Measurements from ENCODE around the gene SLC15A3. TPM values are rescaled to one million over a fixed set of nuclear protein-coding genes. Genes with fewer than 3 reads are reported as not detected.

Gene SLC15A3
- polyA plus RNA-seq = 10 to 100 TPM in 3 of 4 donors, 1 to 10 TPM in 1; 4.5 to 26.0 (median 11.3) TPM
- long read RNA-seq, donor 1, full-length matches to known transcripts = 4 of 4 reads
- long read RNA-seq, donor 1, partial matches to known transcripts = 0 of 4 reads
- long read RNA-seq, donor 1, other reads (novel, unspliced or antisense) = 0 of 4 reads
- long read RNA-seq, donor 2, partial matches to known transcripts = 0 of 1 reads
- long read RNA-seq, donor 2, other reads (novel, unspliced or antisense) = 0 of 1 reads
- long read RNA-seq, donor 3, partial matches to known transcripts = 0 of 6 reads
- long read RNA-seq, donor 3, other reads (novel, unspliced or antisense) = 0 of 6 reads
- long read RNA-seq, donor 4 = 0 reads
- long read RNA-seq, donor 5, partial matches to known transcripts = 0 of 3 reads
- long read RNA-seq, donor 5, other reads (novel, unspliced or antisense) = 0 of 3 reads
- long read RNA-seq, donor 6, partial matches to known transcripts = 0 of 1 reads
- long read RNA-seq, donor 6, other reads (novel, unspliced or antisense) = 0 of 1 reads
- long read RNA-seq, donor 7 = 0 reads
- long read RNA-seq, donor 8 = 0 reads
- long read RNA-seq, donor 9 = 0 reads
- long read RNA-seq, donor 10, partial matches to known transcripts = 0 of 4 reads
- long read RNA-seq, donor 10, other reads (novel, unspliced or antisense) = 0 of 4 reads

DNA sequence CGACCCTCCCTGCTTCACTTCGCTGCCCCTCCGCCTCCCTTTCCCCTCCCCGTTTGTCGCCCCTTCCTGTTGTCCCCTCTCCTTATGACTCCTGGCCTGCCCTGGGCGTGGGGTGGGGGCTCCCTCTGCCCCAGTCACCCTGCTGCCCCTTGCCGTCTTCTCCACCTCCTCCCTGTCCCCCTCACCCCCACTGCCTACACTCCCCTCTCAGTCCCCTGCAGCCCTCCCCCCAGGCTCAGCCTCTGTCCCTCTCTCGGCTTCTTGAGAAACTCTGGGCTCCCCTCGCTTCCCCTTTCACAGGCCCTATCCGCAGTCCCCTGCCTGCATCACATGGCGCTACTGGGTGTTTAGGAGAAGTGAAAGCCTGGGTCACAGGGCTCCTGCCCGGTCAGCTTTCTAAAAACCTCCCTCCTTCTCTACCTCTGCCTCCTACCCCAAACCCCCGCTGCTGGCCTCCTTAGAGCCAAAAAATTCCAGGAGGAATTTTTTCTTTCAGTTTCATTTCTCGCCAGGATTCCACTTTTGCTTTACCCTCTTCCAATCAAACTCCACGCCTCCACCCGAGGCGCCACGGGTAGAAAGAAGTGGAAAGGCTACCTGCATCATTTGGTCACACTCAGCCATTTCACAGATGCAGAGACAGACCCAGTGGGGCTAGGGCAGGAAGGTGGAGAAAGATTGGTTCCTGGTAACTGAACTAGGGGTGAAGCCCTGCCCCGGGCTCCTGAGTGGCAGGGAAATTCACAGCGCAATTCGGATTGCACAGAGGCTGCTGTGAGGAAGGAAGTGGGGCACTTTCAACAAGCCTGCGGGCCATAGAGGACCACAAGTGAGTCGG, at the start of gene SLC15A3:
Gene SLC15A3 (minus strand): TSS at position 273 of the 838 bp plus-strand sequence. CDS start 625 bp downstream, outside the sequence.
- WGBS, 3 donors = 8 to 13% (median 9%) methylated on average over 23 of the region's 23 CpGs
- H3K4me1 ChIP-seq (ENCODE audit: control insufficient read depth in 3 of 3, insufficient read depth in 2 of 3, low read depth in 1 of 3, low read length in 2 of 3) = peaks cover 0 to 7% (median 3%) of the 10 kb centered on the region in 3 donors
- no peak for FAIRE-seq

DNA sequence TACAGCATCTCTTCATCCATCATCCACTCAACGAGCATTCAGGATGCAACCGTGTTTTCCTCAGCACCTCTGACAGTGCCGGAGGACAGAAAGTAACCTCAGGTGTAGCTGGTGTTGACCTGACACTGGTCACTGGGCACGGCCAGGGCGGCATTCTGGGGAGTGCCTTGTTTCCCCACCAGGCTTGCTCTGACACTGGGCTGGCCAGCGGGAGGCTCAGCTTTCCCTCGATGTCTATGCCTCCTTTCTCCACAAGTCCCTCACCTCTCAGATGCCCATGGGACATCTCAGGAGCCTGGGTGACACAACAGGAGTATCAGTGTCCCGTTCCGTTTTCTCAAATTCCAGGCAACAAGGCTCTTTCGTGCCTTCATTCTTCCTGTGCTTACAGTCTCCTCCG, 48.5 kb upstream of the SLC15A3 start:
- DNase-seq (no peak), FAIRE-seq (no peak)
- H3K9me3 ChIP-seq (ENCODE audit: control insufficient read depth in 2 of 2, insufficient read depth in 1 of 2, low read depth in 1 of 2, low read length in 1 of 2) = no peaks in the 10 kb centered on the region
- peaks cover 0 to 17% (median 5%) of the 10 kb centered on the region in 3 donors for H3K4me1 ChIP-seq (ENCODE audit: control insufficient read depth in 3 of 3, insufficient read depth in 2 of 3, low read depth in 1 of 3, low read length in 2 of 3)
- 83 to 88% (median 85%) methylated on average over 11 of the region's 11 CpGs for WGBS, 3 donors
- no peak overlapping the region for H3K27ac ChIP-seq (ENCODE audit: low read depth in 1 of 3, low read length in 2 of 3)
- no peaks in the 10 kb centered on the region for H3K36me3 ChIP-seq (ENCODE audit: control insufficient read depth in 3 of 3, insufficient read depth in 2 of 3, low read depth in 1 of 3, low read length in 3 of 3)
- H3K27me3 ChIP-seq (ENCODE audit: control insufficient read depth in 3 of 3, insufficient read depth in 3 of 3, low read length in 3 of 3) = peaks cover 0 to 2% (median 0%) of the 10 kb centered on the region in 3 donors
- no peak overlapping the region for H3K4me3 ChIP-seq (ENCODE audit: low read depth in 1 of 3, low read length in 3 of 3)

More for the DNA sequence above, at the start of gene SLC15A3:
- no peaks in the 10 kb centered on the region for H3K9me3 ChIP-seq (ENCODE audit: control insufficient read depth in 2 of 2, insufficient read depth in 1 of 2, low read depth in 1 of 2, low read length in 1 of 2)
- peaks cover 0 to 11% (median 0%) of the 10 kb centered on the region in 3 donors for H3K27me3 ChIP-seq (ENCODE audit: control insufficient read depth in 3 of 3, insufficient read depth in 3 of 3, low read length in 3 of 3)
- H3K27ac ChIP-seq (ENCODE audit: low read depth in 1 of 3, low read length in 2 of 3) = peak within 1 kb of the TSS; percentile 48 to 84 (median 50)
- no peaks in the 10 kb centered on the region for H3K36me3 ChIP-seq (ENCODE audit: control insufficient read depth in 3 of 3, insufficient read depth in 2 of 3, low read depth in 1 of 3, low read length in 3 of 3)
- DNase-seq = peak; percentile 69
- peak within 1 kb of the TSS; percentile 30 to 50 (median 31) for H3K4me3 ChIP-seq (ENCODE audit: low read depth in 1 of 3, low read length in 3 of 3)

DNA sequence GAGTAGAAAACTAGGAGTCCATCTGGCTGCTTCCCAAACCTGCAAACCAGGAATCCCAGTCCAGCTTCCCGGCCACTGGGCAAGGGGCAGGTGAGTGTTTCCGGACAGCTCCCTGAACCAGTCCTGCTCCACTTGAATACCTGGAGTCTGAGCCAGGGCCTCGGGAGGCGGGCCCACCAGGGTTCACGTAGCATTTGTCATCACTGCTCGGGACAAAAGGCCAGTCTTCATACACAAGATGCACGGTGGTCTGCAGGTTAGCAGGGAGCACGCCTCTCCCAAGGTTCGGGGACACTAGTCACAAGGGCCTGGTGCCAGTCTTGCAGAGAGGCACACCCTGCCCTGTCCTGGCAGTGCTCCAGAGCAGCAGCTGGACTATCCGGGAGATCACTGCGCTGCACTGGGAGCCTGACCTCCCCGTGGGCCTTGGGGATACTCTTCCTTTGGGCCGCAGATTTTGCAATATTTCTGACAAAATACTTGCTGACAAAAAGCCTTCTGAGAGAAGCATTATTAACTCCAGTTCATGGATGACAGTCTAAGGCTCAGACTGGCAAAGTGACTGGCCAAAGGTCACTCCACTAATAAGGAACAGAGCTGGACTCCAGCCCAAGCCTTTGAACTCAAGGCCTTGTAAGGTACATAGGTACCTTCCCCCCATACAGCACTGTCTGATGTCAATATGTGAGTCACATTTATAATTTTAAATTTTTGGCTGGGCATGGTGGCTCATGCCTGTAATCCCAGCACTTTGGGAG, 44.6 kb upstream of the SLC15A3 start:
- Histone ChIP-seq H3K4me1 (ENCODE audit: control insufficient read depth in 3 of 3, insufficient read depth in 2 of 3, low read depth in 1 of 3, low read length in 2 of 3) (peaks cover 0 to 15% (median 5%) of the 10 kb centered on the region in 3 donors), H3K27ac (ENCODE audit: low read depth in 1 of 3, low read length in 2 of 3) (peak overlapping the region in 2 of 3 donors; percentile 38 to 73), H3K27me3 (ENCODE audit: control insufficient read depth in 3 of 3, insufficient read depth in 3 of 3, low read length in 3 of 3) (peaks cover 0 to 12% (median 0%) of the 10 kb centered on the region in 3 donors), H3K36me3 (ENCODE audit: control insufficient read depth in 3 of 3, insufficient read depth in 2 of 3, low read depth in 1 of 3, low read length in 3 of 3) (no peaks in the 10 kb centered on the region), H3K4me3 (ENCODE audit: low read depth in 1 of 3, low read length in 3 of 3) (no peak overlapping the region), H3K9me3 (ENCODE audit: control insufficient read depth in 2 of 2, insufficient read depth in 1 of 2, low read depth in 1 of 2, low read length in 1 of 2) (no peaks in the 10 kb centered on the region)
- WGBS, 3 donors = 26 to 62% (median 27%) methylated on average over 13 of the region's 13 CpGs
- FAIRE-seq = no peak
- peak; percentile 76 to 96 for DNase-seq

DNA sequence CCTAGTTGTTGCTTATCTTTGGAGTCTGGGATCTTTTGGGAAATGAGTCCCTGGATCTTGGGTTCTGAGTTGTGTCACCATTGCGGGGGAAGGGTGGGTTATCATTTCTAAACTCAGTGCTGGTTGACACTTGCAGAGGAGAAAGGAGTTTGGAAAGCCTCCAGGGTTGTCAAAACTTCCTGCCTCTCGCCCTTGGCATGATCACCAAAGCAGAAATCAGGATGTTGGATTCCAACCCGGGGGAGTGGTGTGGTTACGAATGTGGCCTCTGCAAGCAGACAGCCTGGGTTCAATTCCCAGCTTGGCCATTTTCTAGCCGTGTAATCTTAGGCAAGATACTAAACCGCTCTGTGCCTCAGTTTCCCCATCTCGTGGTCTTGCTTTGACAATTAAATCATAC, 43.8 kb upstream of the SLC15A3 start:
- peak overlapping the region in 2 of 3 donors; percentile 38 to 73 for H3K27ac ChIP-seq (ENCODE audit: low read depth in 1 of 3, low read length in 2 of 3)
- no peak overlapping the region for H3K4me3 ChIP-seq (ENCODE audit: low read depth in 1 of 3, low read length in 3 of 3)
- no peaks in the 10 kb centered on the region for H3K9me3 ChIP-seq (ENCODE audit: control insufficient read depth in 2 of 2, insufficient read depth in 1 of 2, low read depth in 1 of 2, low read length in 1 of 2)
- DNase-seq = no peak
- 31 to 56% (median 47%) methylated on average over 7 of the region's 7 CpGs for WGBS, 3 donors
- no peaks in the 10 kb centered on the region for H3K36me3 ChIP-seq (ENCODE audit: control insufficient read depth in 3 of 3, insufficient read depth in 2 of 3, low read depth in 1 of 3, low read length in 3 of 3)
- peaks cover 0 to 15% (median 5%) of the 10 kb centered on the region in 3 donors for H3K4me1 ChIP-seq (ENCODE audit: control insufficient read depth in 3 of 3, insufficient read depth in 2 of 3, low read depth in 1 of 3, low read length in 2 of 3)
- FAIRE-seq = no peak
- H3K27me3 ChIP-seq (ENCODE audit: control insufficient read depth in 3 of 3, insufficient read depth in 3 of 3, low read length in 3 of 3) = peaks cover 0 to 12% (median 0%) of the 10 kb centered on the region in 3 donors

DNA sequence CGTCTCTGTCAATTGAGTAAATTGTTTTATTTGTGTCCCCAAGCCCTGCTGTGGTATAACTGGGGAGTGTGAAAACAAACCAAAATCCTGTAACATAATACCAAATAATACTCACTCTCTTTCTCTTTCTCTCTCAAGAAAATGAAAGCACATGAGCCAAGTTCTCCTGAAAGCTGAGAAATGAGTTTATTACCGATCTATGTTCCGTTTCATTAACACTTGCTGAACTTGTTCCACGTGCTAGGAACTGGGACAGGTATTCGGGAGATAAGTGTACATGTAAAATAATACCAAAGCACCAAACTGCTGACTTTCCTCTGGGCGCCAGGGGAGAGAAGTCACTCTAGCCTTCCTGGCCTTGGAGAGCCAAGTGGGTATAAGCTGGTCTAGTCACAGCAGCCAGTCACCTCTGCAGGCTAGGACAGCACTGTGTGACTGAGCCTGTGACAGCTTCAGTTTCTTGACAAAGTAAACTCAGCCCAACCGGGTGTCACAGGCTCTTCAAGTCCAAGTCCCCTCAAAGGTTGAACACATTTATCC, 42.6 kb upstream of the SLC15A3 start:
- DNase-seq = peak; percentile 42 to 53
- no peaks in the 10 kb centered on the region for H3K9me3 ChIP-seq (ENCODE audit: control insufficient read depth in 2 of 2, insufficient read depth in 1 of 2, low read depth in 1 of 2, low read length in 1 of 2)
- H3K36me3 ChIP-seq (ENCODE audit: control insufficient read depth in 3 of 3, insufficient read depth in 2 of 3, low read depth in 1 of 3, low read length in 3 of 3) = no peaks in the 10 kb centered on the region
- 11 to 47% (median 21%) methylated on average over 7 of the region's 7 CpGs for WGBS, 3 donors
- peaks cover 0 to 11% (median 0%) of the 10 kb centered on the region in 3 donors for H3K27me3 ChIP-seq (ENCODE audit: control insufficient read depth in 3 of 3, insufficient read depth in 3 of 3, low read length in 3 of 3)
- H3K4me1 ChIP-seq (ENCODE audit: control insufficient read depth in 3 of 3, insufficient read depth in 2 of 3, low read depth in 1 of 3, low read length in 2 of 3) = peaks cover 0 to 15% (median 5%) of the 10 kb centered on the region in 3 donors
- H3K27ac ChIP-seq (ENCODE audit: low read depth in 1 of 3, low read length in 2 of 3) = peak overlapping the region in 1 of 3 donors; percentile 58
- no peak for FAIRE-seq
- H3K4me3 ChIP-seq (ENCODE audit: low read depth in 1 of 3, low read length in 3 of 3) = no peak overlapping the region

DNA sequence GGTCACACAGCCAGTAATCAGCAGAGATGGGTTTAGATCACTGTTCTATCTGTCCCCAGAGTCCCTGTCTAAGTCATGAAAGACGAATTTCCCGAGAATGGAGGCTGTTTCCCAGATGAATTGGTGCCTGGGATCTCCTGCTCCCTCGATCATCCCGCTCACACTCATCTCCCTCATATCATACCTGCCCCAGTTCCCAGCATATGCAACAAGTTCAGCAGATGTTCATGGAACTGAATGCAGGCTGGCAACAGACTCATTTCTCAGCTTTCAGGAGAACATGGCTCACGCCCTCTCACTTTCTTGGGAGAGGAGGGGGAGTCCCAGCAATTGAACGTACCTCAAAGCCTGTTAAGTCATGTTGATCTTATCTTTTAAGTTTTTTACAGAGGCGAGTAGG, 41.6 kb upstream of the SLC15A3 start:
- Histone ChIP-seq H3K4me3 (ENCODE audit: low read depth in 1 of 3, low read length in 3 of 3) (no peak overlapping the region), H3K36me3 (ENCODE audit: control insufficient read depth in 3 of 3, insufficient read depth in 2 of 3, low read depth in 1 of 3, low read length in 3 of 3) (no peaks in the 10 kb centered on the region), H3K4me1 (ENCODE audit: control insufficient read depth in 3 of 3, insufficient read depth in 2 of 3, low read depth in 1 of 3, low read length in 2 of 3) (peaks cover 0 to 15% (median 5%) of the 10 kb centered on the region in 3 donors), H3K9me3 (ENCODE audit: control insufficient read depth in 2 of 2, insufficient read depth in 1 of 2, low read depth in 1 of 2, low read length in 1 of 2) (no peaks in the 10 kb centered on the region), H3K27ac (ENCODE audit: low read depth in 1 of 3, low read length in 2 of 3) (no peak overlapping the region), H3K27me3 (ENCODE audit: control insufficient read depth in 3 of 3, insufficient read depth in 3 of 3, low read length in 3 of 3) (peaks cover 0 to 14% (median 0%) of the 10 kb centered on the region in 3 donors)
- no peak for FAIRE-seq
- 58 to 65% (median 60%) methylated on average over 7 of the region's 7 CpGs for WGBS, 3 donors
- no peak for DNase-seq

DNA sequence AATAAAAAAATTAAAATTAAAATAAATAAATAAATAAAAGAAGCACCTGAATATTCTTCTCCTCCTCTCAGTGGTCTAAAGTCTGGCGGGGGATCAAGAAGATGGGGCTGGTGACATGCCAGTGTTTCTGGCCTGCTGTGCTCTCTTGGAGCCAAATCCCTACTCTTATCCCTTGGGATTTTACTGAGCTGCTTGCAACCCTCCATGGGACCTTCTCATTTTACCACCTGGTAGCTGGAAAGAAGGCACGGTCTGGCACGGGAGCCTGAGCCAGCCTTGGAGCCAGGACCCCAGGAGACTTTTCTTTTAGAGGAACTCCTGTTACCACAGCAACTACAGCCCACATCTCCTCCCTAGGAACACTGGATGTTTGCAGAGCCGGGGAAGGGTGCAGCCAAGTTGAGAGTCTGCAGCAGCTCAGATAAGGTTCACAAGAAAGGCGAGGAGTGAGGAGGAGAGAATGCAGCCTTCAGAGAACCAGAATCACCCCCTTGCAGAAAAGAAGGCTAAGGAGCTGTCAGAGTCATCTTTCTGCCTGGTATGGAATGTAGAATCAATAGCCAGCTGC, 41.0 kb upstream of the SLC15A3 start:
- peaks cover 0 to 14% (median 0%) of the 10 kb centered on the region in 3 donors for H3K27me3 ChIP-seq (ENCODE audit: control insufficient read depth in 3 of 3, insufficient read depth in 3 of 3, low read length in 3 of 3)
- no peaks in the 10 kb centered on the region for H3K36me3 ChIP-seq (ENCODE audit: control insufficient read depth in 3 of 3, insufficient read depth in 2 of 3, low read depth in 1 of 3, low read length in 3 of 3)
- no peaks in the 10 kb centered on the region for H3K9me3 ChIP-seq (ENCODE audit: control insufficient read depth in 2 of 2, insufficient read depth in 1 of 2, low read depth in 1 of 2, low read length in 1 of 2)
- peaks cover 0 to 15% (median 5%) of the 10 kb centered on the region in 3 donors for H3K4me1 ChIP-seq (ENCODE audit: control insufficient read depth in 3 of 3, insufficient read depth in 2 of 3, low read depth in 1 of 3, low read length in 2 of 3)
- DNase-seq (peak in 1 of 2 donors; percentile 11), FAIRE-seq (no peak)
- H3K27ac ChIP-seq (ENCODE audit: low read depth in 1 of 3, low read length in 2 of 3) = no peak overlapping the region
- 56 to 58% (median 57%) methylated on average over 5 of the region's 5 CpGs for WGBS, 3 donors
- H3K4me3 ChIP-seq (ENCODE audit: low read depth in 1 of 3, low read length in 3 of 3) = no peak overlapping the region

All from small intestine (tissue), 16 donors.